HG03575 (cell line): ENCODE measurements around the gene ACSL4.
A peak's percentile ranks its signal among the peaks of the same experiment; 100 is the strongest.
"Not testable (repeated sequence)": the region's sequence is repeated elsewhere in the genome, so short reads cannot be mapped to it uniquely, and the experiment has no call there.

Source experiments
- ATAC-seq: cut with Tn5 transposase; IDR thresholded peaks from one replicate; pipeline ENCODE4 v1.9.1; 2021; ENCODE audit not compliant: unreplicated experiment, insufficient number of reproducible peaks, low FRiP score; ENCODE audit errors: extremely low read depth

The ACSL4 gene

DNA sequence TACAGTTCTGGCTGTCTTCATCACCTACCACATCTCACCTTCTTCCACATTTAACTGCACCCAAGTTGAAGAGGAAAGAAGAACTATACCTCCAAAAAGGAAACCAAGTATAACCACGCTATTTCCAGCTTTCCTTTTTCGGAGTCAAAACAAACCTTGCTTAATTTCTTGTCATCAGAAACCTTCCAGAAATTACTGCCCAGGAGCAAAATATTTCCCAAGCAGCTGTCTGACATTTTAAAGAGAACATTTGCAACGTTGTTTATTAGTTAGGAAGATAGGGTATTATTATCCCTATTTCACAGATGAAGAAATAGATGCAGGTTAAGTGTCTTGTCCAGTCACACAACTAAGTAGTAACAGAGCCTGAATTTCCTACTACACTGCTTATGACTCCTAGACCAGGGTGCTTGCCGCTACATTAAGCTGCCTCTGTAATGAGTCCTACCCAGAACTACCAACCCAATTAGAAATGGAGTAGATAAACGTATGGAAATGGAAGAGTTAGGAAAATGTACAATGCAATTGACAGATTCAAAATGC is 2.2 kb upstream of the ACSL4 start:
- no peak for ATAC-seq

DNA sequence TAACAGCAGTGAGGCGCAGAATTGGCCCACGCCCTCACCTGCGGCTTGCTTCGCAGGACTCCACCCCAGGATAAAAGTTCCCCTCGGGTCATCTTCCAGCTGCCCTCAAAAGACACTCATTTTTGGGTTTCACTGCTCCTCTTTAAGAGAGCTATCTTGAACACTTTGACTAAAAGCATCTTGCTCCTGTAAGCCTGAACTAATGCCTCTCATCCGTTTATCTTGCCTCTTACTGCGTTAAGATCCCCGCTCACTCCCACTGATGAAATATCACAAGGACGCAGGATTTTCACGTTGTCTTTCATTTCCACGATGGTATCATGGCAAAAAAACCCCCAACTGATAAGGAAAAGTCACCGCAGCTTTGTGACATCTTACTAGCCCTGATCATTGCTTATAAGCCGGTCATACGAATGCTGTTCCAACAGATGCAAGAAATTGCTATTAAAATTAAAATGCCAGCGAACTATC is 591 bp upstream of the ACSL4 start:
- ATAC-seq, result no peak

- ATAC-seq, result no peak
These were observed 848 bp downstream of the ACSL4 start for GRCh38 chrX:109732017-109732801.

DNA sequence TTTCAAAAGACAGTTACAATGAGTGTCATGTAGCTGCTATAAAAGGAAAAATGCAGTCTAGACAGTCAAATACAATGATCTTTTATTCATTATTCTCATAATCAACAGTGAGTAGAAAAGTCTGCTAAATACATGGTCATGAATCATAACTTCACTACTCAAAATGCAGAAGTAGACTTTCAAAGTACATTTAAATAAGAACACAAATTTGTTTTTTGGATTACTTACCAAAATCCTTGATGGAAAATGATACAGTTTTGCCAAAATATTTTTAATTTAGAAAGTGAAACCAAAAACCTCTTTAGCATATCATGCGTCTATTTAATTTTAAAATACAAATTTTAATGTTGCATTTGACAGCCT is 4.9 kb downstream of the ACSL4 start:
- no peak for ATAC-seq

GRCh38 chrX:109724971-109725370 is 8.1 kb downstream of the ACSL4 start:
- ATAC-seq, result not testable (repeated sequence)

GRCh38 chrX:109720947-109721346 is 12.1 kb downstream of the ACSL4 start:
- ATAC-seq, result no peak

- ATAC-seq, result no peak
These were observed 13.8 kb downstream of the ACSL4 start for GRCh38 chrX:109719264-109719663.

DNA sequence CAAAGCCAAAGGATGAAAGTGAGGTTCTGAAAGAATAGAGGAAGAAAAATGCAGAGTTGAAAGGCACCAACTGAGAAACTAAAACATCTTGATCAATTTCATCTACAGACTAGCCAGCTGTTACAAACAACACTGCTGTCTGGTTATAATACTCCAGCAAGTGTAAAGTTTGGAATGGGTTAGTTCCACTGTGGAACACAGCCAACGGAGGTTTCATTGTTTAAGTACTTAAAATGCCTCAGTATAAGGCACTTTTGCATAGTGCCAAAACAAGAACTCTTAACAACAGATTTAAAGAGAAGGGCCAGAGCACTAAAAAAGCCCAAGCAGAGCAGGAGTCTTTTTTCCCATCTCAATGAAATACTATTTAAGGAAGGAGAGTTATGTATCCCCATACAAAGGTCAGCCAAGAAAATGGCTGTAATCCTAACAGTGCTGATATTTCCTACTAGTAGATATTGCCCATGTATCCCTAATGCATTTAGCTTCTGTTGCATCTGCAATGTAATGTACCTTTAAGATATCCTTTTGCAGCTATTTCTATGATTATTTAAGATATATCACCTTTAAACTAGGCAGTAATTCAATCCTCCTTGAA is 16.5 kb downstream of the ACSL4 start:
- no peak for ATAC-seq

DNA sequence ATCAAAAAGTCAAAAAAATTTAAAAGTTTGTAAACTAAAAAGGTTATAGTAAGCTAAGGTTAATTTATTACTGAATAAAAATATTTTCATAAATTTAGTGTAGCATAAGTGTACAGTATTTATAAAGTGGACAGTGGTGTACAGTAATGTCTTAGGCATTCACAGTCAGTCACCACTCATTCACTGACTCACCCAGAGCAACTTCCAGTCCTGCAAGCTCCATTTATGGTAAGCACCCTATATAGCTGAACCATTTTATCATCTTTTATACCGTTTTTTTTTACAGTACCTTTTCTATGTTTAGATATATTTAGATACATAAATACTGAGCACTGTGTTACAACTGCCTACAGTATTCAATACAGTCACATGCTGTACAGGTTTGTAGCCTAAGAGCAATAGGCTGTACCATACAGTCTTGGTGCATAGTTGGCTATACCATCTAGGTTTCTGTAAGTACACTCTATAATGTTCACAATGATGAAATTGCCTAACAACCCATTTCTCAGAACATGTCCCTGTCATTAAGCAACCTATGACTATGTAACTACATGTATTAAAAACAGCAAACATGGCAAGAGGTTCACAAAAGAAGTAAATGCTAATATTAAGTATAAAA is 18.6 kb downstream of the ACSL4 start:
- ATAC-seq, result no peak

GRCh38 chrX:109710181-109710580 is 22.9 kb downstream of the ACSL4 start:
- no peak for ATAC-seq

GRCh38 chrX:109709129-109709631 is 23.9 kb downstream of the ACSL4 start:
- ATAC-seq, result no peak

- ATAC-seq, result no peak
These were observed 25.3 kb downstream of the ACSL4 start for GRCh38 chrX:109707720-109708119.

DNA sequence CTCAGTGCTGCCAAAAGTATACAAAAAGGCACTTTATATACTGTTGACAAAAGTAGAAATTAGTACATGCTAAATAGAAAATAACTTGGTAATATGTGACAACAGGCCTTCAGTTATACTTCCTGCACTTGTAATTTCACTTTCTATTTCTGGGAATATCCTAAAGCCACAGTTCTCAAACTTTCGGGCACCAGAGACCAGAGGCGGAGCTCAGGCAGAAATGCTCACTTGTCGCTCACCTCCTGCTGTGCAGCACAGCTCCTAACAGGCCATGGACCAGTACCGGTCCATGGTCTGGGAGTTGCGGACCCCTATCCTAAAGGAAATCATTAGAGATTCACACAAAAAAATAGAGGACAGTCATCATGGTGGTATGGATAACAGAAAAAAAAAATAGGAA is 25.7 kb downstream of the ACSL4 start:
- no peak for ATAC-seq

- ATAC-seq, result peak; percentile 79
These were observed 28.5 kb downstream of the ACSL4 start for GRCh38 chrX:109704563-109704962.

GRCh38 chrX:109697855-109698254 is 35.2 kb downstream of the ACSL4 start:
- ATAC-seq, result no peak

DNA sequence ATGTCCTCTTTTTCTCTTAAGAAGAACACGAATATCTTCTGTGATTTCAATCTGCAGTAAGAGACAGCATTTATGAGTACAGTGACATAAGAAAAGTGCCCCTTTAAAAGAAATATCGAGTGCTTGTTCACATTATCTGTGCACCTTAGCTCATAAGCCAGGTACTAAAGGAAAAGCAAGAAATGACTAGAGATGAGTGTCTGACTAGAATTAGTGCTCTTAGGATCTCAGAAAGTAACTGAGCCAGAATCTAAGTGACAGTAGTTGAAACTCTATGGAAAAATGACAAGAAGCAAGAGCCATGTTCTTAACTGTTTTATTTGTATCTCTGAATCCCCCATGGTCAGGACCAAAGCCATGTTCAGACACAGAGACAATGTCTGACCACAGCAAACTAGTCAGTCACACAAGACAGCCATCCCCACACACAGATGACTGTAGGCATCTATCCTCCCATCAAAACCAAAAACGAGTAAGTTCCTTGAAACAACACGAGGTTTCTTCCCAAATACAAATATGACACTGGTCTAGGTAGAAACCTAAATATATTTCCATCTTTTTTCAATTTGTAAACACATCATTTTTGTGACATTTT is 36.8 kb downstream of the ACSL4 start:
- ATAC-seq, result no peak

DNA sequence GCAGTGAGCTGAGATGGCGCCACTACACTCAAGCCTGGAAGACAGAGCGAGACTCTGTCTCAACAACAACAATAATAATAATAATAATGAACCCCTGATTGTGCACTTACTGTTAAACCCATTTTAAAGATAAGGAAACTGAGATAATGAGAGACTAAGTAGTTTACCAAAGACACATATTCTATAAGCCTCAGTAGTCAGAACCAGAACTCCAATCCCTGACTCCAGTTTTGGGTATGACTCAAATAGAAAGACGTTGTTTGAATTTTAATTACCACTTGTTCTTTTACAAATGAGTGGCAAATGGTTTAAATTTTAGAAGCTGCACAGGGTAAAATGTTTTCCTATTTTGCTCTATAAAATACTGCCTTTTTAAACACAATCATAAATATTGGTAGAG is 37.4 kb downstream of the ACSL4 start:
- ATAC-seq, result no peak

DNA sequence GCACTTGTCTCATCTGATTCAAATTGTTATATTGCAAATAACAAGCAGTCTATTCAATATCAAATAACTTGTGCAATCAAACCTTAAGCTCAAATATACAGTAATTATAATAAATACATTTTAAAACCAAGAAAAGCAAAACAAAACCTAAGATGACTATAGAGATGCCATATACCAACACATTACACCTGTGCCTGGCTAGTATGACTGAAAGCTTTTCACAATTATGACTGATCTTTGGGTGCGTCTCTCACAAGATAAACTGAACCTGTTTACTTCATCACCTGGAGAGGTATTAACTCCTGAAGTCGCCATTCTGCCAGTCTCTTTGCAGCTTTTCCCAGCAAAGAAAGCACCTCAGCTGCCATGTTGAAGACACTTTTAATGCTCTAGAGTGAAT is 41.3 kb downstream of the ACSL4 start:
- ATAC-seq, result no peak

DNA sequence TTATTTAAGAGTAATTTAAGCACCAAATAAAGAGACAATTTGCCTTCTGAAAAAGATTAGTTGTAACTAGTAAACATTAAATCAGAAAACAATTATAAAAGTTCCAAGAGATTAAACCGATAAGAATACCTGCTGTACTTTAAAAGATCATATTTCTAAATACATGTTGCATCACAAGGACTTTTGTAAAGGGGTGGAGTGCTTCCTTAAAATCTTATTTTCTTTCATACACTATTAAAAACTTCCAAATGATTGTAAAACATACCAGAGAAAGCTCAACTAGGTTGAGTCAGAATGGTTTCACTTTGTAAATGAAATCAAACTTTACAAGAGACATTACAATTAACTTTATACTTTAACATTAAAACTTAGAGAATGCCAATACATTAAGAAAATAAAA is 41.8 kb downstream of the ACSL4 start:
- no peak for ATAC-seq
